GM18499 (cell line): Measurements from ENCODE around the gene CDC6.
"Not testable (repeated sequence)": the region's sequence is repeated elsewhere in the genome, so short reads cannot be mapped to it uniquely, and the experiment has no call there.

ENCODE experiments used
- ATAC-seq: cut with Tn5 transposase; IDR thresholded peaks from one replicate; pipeline ENCODE4 v1.9.1; 2021; ENCODE audit warnings: moderate number of reproducible peaks; ENCODE audit not compliant: insufficient read depth, unreplicated experiment

CDC6 gene

DNA sequence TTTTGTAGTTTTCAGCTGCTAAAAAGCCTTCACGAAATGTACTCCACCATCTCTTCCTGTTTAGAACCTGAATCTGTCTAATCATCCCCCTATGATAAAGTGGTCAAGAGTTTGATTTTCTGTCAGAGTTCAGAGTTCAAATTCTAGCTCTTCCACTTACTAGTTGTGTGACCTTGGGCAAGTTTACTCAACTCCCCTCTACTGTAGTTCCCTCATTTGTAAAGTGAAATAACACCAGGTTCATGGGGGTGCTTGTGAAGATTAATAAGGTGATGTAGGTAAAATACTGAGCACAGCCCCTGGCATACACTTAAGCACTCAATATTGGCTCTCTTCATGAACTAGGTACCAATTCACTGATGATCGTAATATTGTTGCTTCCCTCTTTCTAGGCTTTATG lies 1.2 kb upstream of the CDC6 start:
- no peak for ATAC-seq

DNA sequence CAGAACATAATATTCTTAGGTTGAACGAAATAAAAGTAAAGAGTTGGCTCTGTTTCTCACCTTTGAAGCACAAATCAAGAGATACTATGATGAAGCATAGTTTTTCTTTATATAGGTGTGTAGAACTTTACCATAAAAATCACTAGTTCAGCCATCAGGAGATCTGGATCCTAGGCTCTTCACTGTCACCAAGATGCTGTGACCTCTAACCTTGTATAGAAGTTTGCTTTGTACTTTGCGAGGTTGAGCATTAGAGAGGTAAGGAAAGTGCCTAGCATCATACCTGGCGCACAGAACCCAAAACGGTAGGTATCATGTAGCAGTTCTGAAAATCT lies 553 bp upstream of the CDC6 start:
- ATAC-seq, result no peak

DNA sequence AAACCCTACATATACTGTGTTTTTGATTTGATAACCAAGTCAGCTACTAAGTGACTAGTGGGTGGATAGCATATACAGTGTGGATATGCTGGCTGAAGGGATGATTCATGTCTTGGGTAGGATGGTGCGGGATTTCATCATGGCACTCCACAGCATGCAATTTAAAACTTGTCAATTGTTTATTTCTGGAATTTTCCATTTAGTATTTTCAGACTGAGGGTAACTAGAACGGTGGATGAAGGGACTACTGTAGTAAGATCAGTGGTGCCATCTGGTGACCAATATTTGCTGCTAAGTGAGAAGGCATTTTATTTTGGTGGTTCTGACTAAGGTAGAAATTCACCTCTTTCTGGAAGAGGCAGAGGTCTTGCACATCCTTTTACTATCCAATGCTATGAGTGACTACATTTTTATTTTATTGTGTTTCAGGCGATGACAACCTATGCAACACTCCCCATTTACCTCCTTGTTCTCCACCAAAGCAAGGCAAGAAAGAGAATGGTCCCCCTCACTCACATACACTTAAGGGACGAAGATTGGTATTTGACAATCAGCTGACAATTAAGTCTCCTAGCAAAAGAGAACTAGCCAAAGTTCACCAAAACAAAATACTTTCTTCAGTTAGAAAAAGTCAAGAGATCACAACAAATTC lies 3.1 kb downstream of the CDC6 start:
- ATAC-seq, result no peak

DNA sequence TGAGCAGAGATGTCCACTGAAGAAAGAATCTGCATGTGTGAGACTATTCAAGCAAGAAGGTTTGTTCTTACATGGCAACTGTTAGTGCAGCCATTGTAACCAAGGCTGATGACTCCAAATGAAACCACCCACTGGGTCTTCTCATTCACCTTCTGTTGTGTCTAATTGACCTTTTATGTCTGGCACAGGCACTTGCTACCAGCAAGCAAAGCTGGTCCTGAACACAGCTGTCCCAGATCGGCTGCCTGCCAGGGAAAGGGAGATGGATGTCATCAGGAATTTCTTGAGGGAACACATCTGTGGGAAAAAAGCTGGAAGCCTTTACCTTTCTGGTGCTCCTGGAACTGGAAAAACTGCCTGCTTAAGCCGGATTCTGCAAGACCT lies 3.6 kb downstream of the CDC6 start:
- ATAC-seq, result no peak

DNA sequence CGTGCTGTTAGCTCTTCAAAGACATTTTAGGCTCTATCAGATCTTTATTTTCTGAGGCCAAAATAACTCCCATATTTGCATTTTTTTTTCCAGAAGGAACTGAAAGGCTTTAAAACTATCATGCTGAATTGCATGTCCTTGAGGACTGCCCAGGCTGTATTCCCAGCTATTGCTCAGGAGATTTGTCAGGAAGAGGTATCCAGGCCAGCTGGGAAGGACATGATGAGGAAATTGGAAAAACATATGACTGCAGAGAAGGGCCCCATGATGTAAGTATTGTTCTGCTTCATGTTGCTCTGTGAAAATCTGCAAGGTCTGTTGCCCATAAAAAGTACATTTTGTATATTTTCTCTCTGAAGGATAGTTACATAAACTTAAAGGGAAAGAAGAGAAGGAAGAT lies 5.7 kb downstream of the CDC6 start:
- no peak for ATAC-seq

DNA sequence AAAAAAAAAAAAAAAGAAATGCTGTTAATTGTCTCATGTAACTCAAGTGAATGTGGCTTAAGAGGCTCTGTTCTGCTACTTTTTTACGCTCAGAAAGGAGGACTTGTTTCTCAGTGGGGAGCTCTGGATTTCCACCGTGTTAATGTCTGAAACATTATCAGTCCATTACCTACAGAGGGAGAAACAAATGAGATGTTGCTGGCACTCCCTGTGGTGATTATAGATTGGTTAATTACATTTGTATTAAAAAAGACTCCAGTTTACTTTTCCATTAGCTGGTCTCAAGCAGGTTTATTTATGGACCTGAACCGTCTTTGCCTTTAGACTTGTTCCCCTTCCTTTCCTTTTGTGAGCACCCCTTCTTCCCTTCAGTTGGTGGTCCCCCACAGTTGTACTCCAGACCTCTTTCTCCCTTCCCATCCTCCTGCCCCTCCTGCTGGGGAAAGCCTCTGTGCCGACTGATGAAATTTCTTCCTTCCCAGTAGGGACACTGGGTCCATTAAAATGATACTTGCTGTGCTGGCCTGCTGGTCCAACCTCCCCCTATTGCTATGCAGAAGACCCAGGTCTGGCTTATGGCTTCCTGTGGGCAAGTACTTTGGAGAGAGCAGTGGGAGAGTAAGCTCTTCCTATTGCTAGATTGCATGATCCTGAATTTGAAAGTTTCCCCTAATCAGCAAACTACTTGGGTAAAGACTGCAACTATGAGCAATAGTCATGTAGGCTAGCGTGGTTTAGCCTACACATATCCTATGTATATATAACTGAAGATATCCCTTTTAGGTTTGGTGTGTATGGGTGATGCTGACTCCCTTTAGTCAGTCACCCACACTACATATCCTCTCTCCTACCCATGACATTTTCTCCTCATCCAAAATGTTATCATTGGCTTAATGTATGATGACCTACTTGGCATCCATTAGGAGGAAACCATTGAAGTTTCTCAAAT lies 8.1 kb downstream of the CDC6 start:
- ATAC-seq, result no peak

DNA sequence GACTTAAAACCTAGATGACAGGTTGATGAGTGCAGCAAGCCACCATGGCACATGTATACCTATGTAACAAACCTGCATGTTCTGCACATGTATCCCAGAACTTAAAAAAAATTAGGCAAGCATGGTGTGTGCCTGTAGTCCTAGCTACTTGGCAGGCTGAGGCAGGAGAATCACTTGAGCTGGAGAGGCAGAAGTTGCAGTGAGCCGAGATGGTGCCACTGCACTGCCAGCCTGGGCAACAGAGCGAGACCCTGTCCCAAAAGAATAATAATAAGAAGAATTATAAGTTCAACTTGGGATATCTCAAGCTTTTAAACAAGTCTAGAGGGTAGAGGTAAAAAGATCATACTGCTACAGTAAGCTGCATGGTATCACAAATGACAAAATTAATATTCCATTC lies 9.8 kb downstream of the CDC6 start:
- ATAC-seq, result no peak

DNA sequence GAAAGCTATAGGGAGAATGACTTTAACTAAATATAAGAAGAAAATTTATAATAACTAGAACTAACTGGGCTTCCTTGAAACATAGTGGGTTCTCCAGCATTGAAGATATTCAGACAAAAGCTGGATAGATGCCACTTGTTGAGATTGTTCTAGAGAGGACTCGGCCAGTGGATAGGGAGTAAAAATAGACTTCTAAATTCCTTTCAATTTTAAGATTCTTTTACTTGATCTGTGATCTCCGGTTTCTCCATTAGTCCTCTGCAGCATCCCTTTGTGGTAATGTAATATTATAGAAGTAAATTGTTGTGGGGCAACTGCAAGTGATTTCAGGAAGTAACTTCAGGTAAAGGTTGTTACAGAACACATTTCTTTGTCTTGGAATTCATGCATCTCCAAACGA lies 11.0 kb downstream of the CDC6 start:
- ATAC-seq, result no peak

DNA sequence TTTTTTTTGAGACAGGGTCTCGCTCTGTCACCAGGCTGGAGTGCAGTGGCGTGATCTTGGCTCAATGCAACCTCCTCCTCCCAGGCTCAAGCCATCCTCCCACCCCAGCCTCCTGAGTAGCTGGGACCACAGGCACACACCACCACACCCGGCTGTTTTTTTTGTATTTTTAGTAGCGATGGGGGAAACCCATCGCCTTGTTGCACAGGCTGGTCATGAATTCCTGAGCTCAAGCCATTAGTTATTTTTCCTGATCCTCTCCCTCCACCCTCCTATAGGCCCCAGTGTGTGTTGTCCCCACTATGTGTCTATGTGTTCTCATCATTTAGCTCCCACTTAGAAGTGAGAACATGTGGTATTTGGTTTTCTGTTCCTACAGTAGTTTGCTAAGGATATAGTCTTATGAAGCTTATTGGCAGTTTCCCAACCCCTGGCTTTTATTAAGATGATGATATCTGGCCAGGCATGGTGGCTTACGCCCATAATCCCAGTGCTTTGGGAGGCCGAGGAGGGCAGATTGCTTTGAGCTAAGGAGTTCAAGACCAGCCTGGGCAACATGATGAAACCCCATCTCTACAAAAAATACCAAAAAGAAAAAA lies 11.6 kb downstream of the CDC6 start:
- not testable (repeated sequence) for ATAC-seq

DNA sequence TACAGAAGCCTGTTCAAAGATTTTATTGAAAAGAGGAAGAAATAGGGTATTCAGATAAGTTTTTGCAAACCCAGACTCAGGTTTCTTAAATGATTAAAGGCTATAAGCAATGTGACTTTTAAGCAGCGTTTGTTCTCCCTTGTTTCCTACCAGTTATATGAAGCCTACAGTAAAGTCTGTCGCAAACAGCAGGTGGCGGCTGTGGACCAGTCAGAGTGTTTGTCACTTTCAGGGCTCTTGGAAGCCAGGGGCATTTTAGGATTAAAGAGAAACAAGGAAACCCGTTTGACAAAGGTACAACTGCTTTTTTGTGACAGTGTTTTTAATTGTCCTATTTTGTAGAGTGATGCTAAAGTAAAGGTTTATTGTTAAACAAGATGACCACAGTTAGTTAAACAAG lies 13.6 kb downstream of the CDC6 start:
- no peak for ATAC-seq

DNA sequence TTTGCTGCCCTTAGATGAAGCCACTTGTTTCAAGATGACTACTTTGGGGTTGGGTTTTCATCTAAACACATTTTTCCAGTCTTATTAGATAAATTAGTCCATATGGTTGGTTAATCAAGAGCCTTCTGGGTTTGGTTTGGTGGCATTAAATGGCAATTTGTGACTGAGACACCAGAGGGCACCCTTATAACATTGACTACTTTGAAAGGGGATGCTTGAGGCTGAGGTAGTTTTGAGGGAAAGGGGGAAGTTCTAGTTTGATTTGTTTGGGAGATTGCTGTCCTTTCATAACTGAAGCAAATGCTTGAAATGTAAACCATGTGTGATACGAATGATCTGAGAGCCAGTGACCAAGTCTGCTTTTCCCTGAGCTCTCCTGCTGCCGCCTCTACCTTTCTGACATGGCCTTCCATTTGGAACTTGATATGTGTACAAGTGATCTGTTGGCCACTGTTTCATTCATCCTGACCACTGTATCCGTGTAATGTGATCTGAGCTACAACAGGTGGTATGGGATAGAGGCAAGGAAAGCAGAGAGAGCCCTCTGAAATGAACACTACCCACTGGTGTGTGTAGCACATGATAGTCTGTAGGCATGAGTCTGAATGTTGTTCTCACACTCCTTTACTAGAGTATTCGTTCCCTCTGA lies 15.5 kb downstream of the CDC6 start:
- no peak for ATAC-seq

DNA sequence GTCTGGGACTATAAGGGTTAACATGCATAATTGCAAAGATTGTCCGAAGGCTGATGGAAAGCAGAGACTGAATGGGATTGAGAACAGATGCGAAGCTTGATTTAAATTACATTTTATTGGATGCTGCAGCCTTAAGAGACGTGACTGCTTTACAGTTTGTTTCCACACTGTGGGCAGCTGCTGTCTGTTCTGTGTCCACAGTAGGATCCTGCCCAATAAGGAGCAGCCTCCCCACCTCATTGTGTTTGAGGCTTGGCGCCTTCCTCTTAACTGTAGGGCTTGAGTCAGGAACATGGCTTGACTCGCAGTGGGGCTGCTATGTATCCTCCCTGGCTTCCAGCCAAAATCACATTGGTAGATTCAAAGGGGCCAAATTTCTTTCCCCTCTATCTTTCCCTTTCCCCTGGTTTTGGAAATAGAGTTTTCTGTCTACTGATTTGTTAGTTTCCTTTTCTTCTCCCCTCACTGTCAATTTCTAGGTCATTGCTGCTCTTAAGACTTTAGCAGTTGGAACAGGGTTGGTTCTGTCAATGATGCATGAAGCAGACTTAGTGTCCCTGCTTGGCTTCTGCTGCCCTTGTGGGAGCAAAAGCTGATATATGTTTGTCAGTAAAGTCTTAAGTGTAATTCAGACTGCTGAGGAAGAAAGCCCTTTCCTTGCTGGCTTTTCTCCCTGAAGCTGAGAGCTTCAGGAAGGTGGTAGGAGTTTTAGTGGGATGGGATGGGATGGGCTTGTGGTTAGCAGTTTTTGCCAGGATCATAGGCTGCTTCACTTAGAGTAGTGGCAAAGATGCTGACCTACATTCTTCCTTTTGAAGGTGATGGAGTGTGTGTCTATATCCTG lies 16.3 kb downstream of the CDC6 start:
- no peak for ATAC-seq

DNA sequence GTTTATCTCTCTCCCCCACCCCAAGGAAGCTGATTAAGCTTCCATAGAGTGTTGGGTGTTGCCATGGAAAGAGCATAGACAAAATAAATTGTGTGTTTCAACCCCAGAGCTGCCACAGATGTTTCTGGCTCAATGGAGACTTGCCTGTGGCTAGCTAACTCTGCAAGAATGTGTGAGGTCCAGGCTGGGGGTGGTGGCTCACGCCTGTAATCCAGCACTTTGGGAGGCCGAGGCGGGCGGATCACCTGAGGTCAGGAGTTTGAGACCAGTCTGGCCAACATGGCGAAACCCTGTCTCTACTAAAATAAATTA lies 16.8 kb downstream of the CDC6 start:
- ATAC-seq, result not testable (repeated sequence)

DNA sequence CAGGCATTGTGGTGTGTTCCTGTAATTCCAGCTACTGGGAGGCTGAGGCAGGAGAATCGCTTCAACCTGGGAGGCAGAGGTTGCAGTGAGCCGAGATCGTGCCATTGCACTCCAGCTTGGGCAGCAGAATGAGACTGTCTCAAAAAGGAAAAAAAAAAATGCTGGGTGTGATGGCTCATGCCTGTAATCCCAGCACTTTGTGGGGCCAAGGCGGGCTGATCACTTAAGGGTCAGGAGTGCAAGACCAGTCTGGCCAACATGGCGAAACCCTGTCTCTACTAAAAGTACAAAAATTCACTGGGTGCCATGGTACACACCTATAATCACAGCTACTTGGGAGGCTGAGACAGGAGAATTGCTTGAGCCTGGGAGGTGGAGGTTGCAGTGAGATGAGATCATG lies 17.2 kb downstream of the CDC6 start:
- ATAC-seq, result not testable (repeated sequence)

DNA sequence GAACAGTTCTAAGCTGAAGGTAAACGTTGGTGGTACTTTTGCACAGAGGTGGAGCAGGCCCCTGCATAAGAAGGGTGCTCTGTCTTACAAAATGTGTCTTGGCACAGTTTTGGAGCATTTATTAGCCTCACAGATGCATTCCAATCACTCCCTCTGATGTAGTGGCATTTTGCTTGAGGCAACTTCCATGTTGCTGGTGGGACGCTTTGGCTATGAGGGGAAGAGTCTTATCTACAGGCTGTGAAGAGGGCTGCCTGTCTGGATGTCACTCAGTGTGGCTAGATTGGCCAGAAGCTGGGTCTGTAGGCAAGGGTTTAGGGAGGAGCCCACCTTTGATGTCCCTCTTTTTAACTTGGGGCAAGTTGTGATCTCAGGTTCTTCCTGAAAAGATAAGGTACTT lies 18.7 kb downstream of the CDC6 start:
- no peak for ATAC-seq

DNA sequence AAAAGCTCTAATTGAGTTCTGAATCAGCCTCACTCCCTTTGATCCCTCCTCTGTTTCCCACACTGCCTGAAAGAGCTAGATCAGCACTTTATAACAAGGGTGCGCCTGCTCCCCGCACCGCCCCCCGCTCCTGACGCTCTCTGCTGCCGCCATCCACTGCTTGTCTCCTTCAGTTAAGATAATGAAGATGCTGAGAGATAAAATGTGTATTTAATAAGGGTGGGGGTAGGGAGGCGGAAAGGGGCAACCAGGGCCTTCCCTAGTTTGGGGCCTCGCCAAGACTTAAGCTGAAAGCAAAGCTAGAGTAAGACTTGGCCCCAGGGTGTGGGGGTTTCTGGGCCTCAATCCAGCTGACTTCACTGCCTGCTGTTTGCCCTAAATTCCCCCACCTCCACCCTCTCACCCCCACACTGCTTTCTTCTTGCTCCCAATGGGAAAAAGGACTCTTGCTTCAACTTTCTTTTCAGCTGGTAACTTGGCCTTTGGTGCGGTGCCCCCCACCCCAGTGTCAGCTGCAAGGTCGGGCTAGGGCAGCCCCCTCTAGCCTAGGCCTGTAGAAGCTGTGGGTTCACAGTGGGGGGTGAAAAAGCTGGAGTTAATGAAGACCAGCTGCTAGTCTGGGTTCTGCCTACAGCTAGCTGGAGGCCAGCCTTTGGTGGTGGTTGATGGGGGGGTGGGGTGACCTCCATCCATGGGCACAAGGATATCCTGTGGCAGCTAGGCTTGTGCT lies 19.5 kb downstream of the CDC6 start:
- ATAC-seq, result no peak

DNA sequence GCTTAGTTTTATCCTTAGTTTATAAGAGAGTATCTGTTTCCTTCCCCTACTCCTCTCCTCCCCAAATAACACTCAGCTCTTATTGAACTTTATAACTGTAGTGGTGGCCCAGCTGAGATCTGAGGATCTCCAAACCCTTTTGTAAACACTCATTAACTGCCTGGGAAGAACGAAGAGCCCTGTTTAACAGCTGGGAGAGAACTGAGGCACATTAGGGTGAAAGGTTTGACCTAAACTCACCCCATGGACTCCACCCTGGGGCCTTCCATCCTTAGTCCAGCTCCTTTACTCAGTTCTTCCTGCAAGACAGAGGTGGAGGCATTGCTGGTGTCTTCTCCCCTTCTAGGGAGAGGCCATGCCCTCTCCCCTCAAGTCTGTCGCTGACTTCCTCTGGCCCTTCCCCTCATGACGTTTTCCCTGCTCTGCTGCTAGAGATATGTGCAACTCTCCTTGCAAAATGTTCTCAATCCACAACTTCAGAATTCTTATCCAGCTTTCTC lies 20.1 kb downstream of the CDC6 start:
- ATAC-seq, result no peak

DNA sequence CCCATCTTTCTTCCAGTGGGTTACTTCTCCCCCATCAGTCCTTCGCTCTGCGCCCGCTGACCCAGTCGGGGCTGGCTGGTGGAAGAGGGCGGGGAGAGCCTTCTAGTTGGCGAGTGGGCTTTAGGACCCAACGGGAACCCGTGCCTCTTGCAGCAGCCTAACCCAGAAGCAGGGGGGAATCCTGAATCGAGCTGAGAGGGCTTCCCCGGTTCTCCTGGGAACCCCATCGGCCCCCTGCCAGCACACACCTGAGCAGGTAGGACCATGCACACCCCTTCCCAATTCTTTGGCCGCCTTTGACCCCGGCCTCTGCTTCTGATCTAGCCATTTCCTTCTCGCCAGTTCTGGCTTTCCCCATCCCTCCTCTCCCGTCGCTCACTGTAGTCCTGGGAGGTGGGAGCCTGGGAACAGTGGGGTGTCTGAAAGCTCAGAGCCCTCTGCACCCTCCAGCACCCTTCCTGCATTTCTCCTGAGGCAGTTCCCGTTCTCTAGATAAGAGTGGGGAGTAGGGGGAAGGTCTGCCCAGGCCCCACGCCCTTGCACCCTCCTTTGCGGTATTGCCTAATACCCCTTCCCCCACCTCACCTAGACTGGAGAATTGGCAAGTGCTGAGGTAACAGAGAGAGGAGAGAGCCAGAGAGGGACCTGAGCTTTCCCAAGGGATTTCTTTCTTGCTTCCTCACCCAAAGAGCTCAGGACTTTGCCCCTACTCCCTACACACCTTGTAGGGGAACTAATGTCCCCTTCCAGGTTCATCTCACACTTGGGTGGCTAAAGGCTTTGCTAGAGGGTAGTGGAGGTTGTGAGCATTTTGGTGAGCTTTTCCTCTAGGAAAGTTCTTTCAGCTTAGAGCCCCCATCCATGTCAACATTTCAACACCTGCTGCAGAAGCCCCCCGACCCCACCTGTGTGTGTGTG lies 21.6 kb downstream of the CDC6 start, which contains the start of gene RARA:
TSS of gene RARA (plus strand) at position 150 of the 918 bp plus-strand sequence. CDS start 22,039 bp downstream, outside the sequence.
- no peak for ATAC-seq
